Measurements from ENCODE around the gene EML3. TPM values are rescaled to one million over a fixed set of nuclear protein-coding genes. Genes with fewer than 3 reads are reported as not detected.
A peak's percentile ranks its signal among the peaks of the same experiment; 100 is the strongest.

Gene EML3
- total RNA-seq, 1 experiment from 2014 or later = 51.4 TPM

- no peaks in the 10 kb centered on the region for H3K4me1 Mint-ChIP-seq (ENCODE audit: low read depth, unreplicated experiment)
- H3K36me3 Mint-ChIP-seq (ENCODE audit: insufficient read depth, unreplicated experiment) = peaks cover 64% of the 10 kb centered on the region
- peak overlapping the region; percentile 9 for H3K27ac Mint-ChIP-seq (ENCODE audit: unreplicated experiment)
- H3K27me3 Mint-ChIP-seq (ENCODE audit: unreplicated experiment) = no peaks in the 10 kb centered on the region
- CTCF ChIA-PET = no interaction called here
- H3K9me3 Mint-ChIP-seq (ENCODE audit: low read depth, unreplicated experiment) = no peaks in the 10 kb centered on the region
- intact Hi-C loops (cut with micrococcal nuclease; ENCODE audit: unreplicated experiment) = no loop called here
- peak; percentile 80 for DNase-seq
- H3K4me3 Mint-ChIP-seq (ENCODE audit: low read depth, unreplicated experiment) = peak overlapping the region; percentile 2
- no TSS peak for BruUV-seq (replicated peaks)
- peak; percentile 55 for TF ChIP-seq CTCF (IDR thresholded peaks at IDR 0.05; ENCODE audit: unreplicated experiment)
These were observed 19.0 kb downstream of the EML3 start for GRCh38 chr11:62593434-62594044.

- Mint-ChIP-seq H3K4me1 (ENCODE audit: low read depth, unreplicated experiment) (no peaks in the 10 kb centered on the region), H3K27ac (ENCODE audit: unreplicated experiment) (no peak overlapping the region), H3K4me3 (ENCODE audit: low read depth, unreplicated experiment) (peak overlapping the region; percentile 2), H3K27me3 (ENCODE audit: unreplicated experiment) (no peaks in the 10 kb centered on the region), H3K36me3 (ENCODE audit: insufficient read depth, unreplicated experiment) (peaks cover 59% of the 10 kb centered on the region), H3K9me3 (ENCODE audit: low read depth, unreplicated experiment) (no peaks in the 10 kb centered on the region)
- no TSS peak for BruUV-seq (replicated peaks)
- intact Hi-C loops (cut with micrococcal nuclease; ENCODE audit: unreplicated experiment) = no loop called here
- no peak for TF ChIP-seq CTCF (IDR thresholded peaks at IDR 0.05; ENCODE audit: unreplicated experiment)
- CTCF ChIA-PET = no interaction called here
- DNase-seq = no peak
These were observed 19.6 kb downstream of the EML3 start for GRCh38 chr11:62592989-62593421.

- Mint-ChIP-seq H3K4me3 (ENCODE audit: low read depth, unreplicated experiment) (peak overlapping the region; percentile 92), H3K4me1 (ENCODE audit: low read depth, unreplicated experiment) (no peaks in the 10 kb centered on the region), H3K36me3 (ENCODE audit: insufficient read depth, unreplicated experiment) (peaks cover 54% of the 10 kb centered on the region), H3K27me3 (ENCODE audit: unreplicated experiment) (no peaks in the 10 kb centered on the region), H3K27ac (ENCODE audit: unreplicated experiment) (peak overlapping the region; percentile 71), H3K9me3 (ENCODE audit: low read depth, unreplicated experiment) (no peaks in the 10 kb centered on the region)
- no peak for DNase-seq
- intact Hi-C loops (cut with micrococcal nuclease; ENCODE audit: unreplicated experiment) = no loop called here
- TF ChIP-seq CTCF (IDR thresholded peaks at IDR 0.05; ENCODE audit: unreplicated experiment) = no peak
- CTCF ChIA-PET = interaction anchor here (0.6 to 2.2 kb wide), 16 partner anchors 9 to 211 kb away, joined by 3 to 21 read pairs (median 4); partner anchors contain the start of genes C11orf98, CSKMT, EEF1G and GANAB
- no TSS peak for BruUV-seq (replicated peaks)
These were observed 20.3 kb downstream of the EML3 start for GRCh38 chr11:62592146-62592815.

GRCh38 chr11:62591448-62592145 lies 21.0 kb downstream of the EML3 start, which contains the start of gene TUT1:
TUT1 (minus strand) TSS chr11:62591523; CDS start chr11:62591485, 38 bp downstream.
- H3K4me1 Mint-ChIP-seq (ENCODE audit: low read depth, unreplicated experiment) = no peaks in the 10 kb centered on the region
- BruUV-seq (replicated peaks) = TSS peak; percentile 100
- H3K27me3 Mint-ChIP-seq (ENCODE audit: unreplicated experiment) = no peaks in the 10 kb centered on the region
- peak within 1 kb of the TSS; percentile 71 for H3K27ac Mint-ChIP-seq (ENCODE audit: unreplicated experiment)
- DNase-seq = peak; percentile 94
- CTCF ChIA-PET = interaction anchor here (0.6 to 2.2 kb wide), 18 partner anchors 9 to 210 kb away, joined by 3 to 21 read pairs (median 4); partner anchors contain the start of genes C11orf98, CSKMT, EEF1G and GANAB
- peak within 1 kb of the TSS; percentile 92 for H3K4me3 Mint-ChIP-seq (ENCODE audit: low read depth, unreplicated experiment)
- intact Hi-C loops (cut with micrococcal nuclease; ENCODE audit: unreplicated experiment) = no loop called here
- no peak for TF ChIP-seq CTCF (IDR thresholded peaks at IDR 0.05; ENCODE audit: unreplicated experiment)
- no peaks in the 10 kb centered on the region for H3K9me3 Mint-ChIP-seq (ENCODE audit: low read depth, unreplicated experiment)
- H3K36me3 Mint-ChIP-seq (ENCODE audit: insufficient read depth, unreplicated experiment) = peaks cover 52% of the 10 kb centered on the region

Measured in Calu3 (cell line).